SK-N-SH (cell line): Measurements from ENCODE around the gene ASGR1. TPM values are rescaled to one million over a fixed set of nuclear protein-coding genes. Genes with fewer than 3 reads are reported as not detected.

Experiments used
- CTCF ChIA-PET: fragments of 300-600, 350-600 bp; formaldehyde crosslinking; extraction: SDS; loops from one replicate; lab custom pipeline; 2021; lab: Yijun Ruan, JAX
- POLR2A ChIA-PET: fragments of 350-600 bp; sonication (Branson Sonifier 250); formaldehyde crosslinking; extraction: SDS; loops from one replicate; lab custom pipeline; 2020; ENCODE audit warnings: antibody characterized with exemption, inconsistent platforms; lab: Yijun Ruan, JAX
- DNase-seq: peaks from one replicate; pipeline ENCODE4 v3.0.0; 2012
- H2AFZ ChIP-seq: fragments of 200-600 bp; sonication (generic); 2 replicates; pipeline ENCODE4 v1.8.1; 2016; ENCODE audit warnings: antibody characterized with exemption, mild to moderate bottlenecking, low read depth
- H3F3A ChIP-seq: fragments of 200-600 bp; sonication (generic); replicated peaks from 2 replicates; pipeline ENCODE3; 2016; ENCODE audit warnings: antibody characterized with exemption, mild to moderate bottlenecking; ENCODE audit not compliant: insufficient read depth
- H3K27ac ChIP-seq, 2 experiments: fragments of 200-500 bp in 1 of 2; fragments of 200-600 bp in 1 of 2; sonication (Bioruptor generic) in 1 of 2; sonication (generic), shearing (Covaris generic) in 1 of 2; 2 replicates each; pipeline versions ENCODE4 v1.5.1 to v1.6.1; 2014 to 2016; ENCODE audit warnings: low read depth in 2 of 2, inconsistent platforms in 1 of 2, low read length in 1 of 2, mild to moderate bottlenecking in 1 of 2, mixed read lengths in 1 of 2
- H3K27me3 ChIP-seq: fragments of 200-600 bp; sonication (generic), shearing (Covaris generic); 2 replicates; pipeline ENCODE4 v1.6.1; 2016; ENCODE audit warnings: mixed run types; ENCODE audit not compliant: insufficient read depth
- H3K36me3 ChIP-seq, 2 experiments: fragments of 200-500 bp in 1 of 2; fragments of 200-600 bp in 1 of 2; sonication (Bioruptor generic) in 1 of 2; sonication (generic) in 1 of 2; replicated peaks in 1 of 2; 2 replicates each; pipeline versions ENCODE3 to v1.5.1; 2014 to 2016; ENCODE audit warnings: low read length in 1 of 2, mild to moderate bottlenecking in 1 of 2; ENCODE audit not compliant: insufficient read depth in 2 of 2, control insufficient read depth in 1 of 2
- H3K4me1 ChIP-seq, 2 experiments: fragments of 200-500 bp in 1 of 2; fragments of 200-600 bp in 1 of 2; sonication (Bioruptor generic) in 1 of 2; sonication (generic), shearing (Covaris generic) in 1 of 2; 2 replicates each; pipeline versions ENCODE4 v1.5.1 to v1.6.1; 2014 to 2016; ENCODE audit warnings: low read depth in 1 of 2, low read length in 1 of 2, mixed run types in 1 of 2; ENCODE audit not compliant: insufficient read depth in 2 of 2, control insufficient read depth in 1 of 2
- H3K4me2 ChIP-seq: fragments of 200-600 bp; sonication (generic), shearing (Covaris generic); 2 replicates; pipeline ENCODE4 v1.6.1; 2017; ENCODE audit warnings: mixed run types
- H3K4me3 ChIP-seq, 2 experiments: fragments of 200-500 bp in 1 of 2; fragments of 200-600 bp in 1 of 2; sonication (Bioruptor generic) in 1 of 2; sonication (generic), shearing (Covaris generic) in 1 of 2; 2 replicates each; pipeline versions ENCODE4 v1.5.1 to v1.8.1; 2014 to 2016; ENCODE audit warnings: low read depth in 2 of 2, inconsistent platforms in 1 of 2, low read length in 1 of 2, mild to moderate bottlenecking in 1 of 2, mixed read lengths in 1 of 2, moderate library complexity in 1 of 2
- H3K79me2 ChIP-seq: fragments of 200-600 bp; sonication (generic); 2 replicates; pipeline ENCODE4 v1.8.1; 2017; ENCODE audit warnings: mild to moderate bottlenecking; ENCODE audit not compliant: insufficient read depth
- H3K9ac ChIP-seq: fragments of 200-600 bp; sonication (generic); 2 replicates; pipeline ENCODE4 v1.6.1; 2017; ENCODE audit warnings: mixed run types
- H3K9me2 ChIP-seq: fragments of 200-600 bp; sonication (generic); 2 replicates; pipeline ENCODE4 v1.6.1; 2017; ENCODE audit warnings: mixed run types
- H3K9me3 ChIP-seq: fragments of 200-600 bp; sonication (generic); 2 replicates; pipeline ENCODE4 v1.6.1; 2017; ENCODE audit warnings: mixed run types, mild to moderate bottlenecking, moderate library complexity
- H4K20me1 ChIP-seq: fragments of 200-600 bp; sonication (generic); 2 replicates; pipeline ENCODE4 v1.6.1; 2017; ENCODE audit warnings: mild to moderate bottlenecking, mixed run types; ENCODE audit not compliant: insufficient read depth
- ELF1 ChIP-seq: IDR thresholded peaks from 2 replicates; pipeline ENCODE4 v1.4.0; 2012
- EZH2phosphoT487 ChIP-seq: fragments of 200-600 bp; sonication (generic); IDR thresholded peaks from 2 replicates; pipeline ENCODE4 v1.6.1; 2017; ENCODE audit warnings: low read depth, mixed run types, mild to moderate bottlenecking, antibody characterized with exemption, moderate library complexity, borderline replicate concordance
- FOXJ3 ChIP-seq: sonication (generic); formaldehyde crosslinking; IDR thresholded peaks from 2 replicates; pipeline ENCODE4 v1.5.1; 2020; ENCODE audit warnings: mild to moderate bottlenecking, missing genetic modification reagents
- GABPA ChIP-seq: IDR thresholded peaks from 2 replicates; pipeline ENCODE4 v1.4.0; 2012; ENCODE audit warnings: low read depth, mild to moderate bottlenecking
- GATA2 ChIP-seq: sonication (generic); formaldehyde crosslinking; IDR thresholded peaks from 2 replicates; pipeline ENCODE4 v1.5.0; 2020; ENCODE audit warnings: mild to moderate bottlenecking, missing genetic modification reagents
- JUND ChIP-seq: IDR thresholded peaks from 2 replicates; pipeline ENCODE4 v1.4.0; 2012
- RCOR1 ChIP-seq: fragments of 150-350 bp; IDR thresholded peaks from 2 replicates; pipeline ENCODE4 v1.6.1; 2017; ENCODE audit warnings: antibody characterized with exemption, low read length
- SIN3A ChIP-seq: IDR thresholded peaks from 2 replicates; pipeline ENCODE4 v1.6.1; 2012; ENCODE audit warnings: low read depth, mild to moderate bottlenecking, low read length, moderate library complexity, borderline replicate concordance
- TAF1 ChIP-seq: IDR thresholded peaks from 2 replicates; pipeline ENCODE4 v1.6.1; 2012; ENCODE audit warnings: low read depth, mild to moderate bottlenecking, low read length, moderate library complexity, borderline replicate concordance
- TEAD4 ChIP-seq: IDR thresholded peaks from 2 replicates; pipeline ENCODE4 v1.4.0; 2012; ENCODE audit warnings: mild to moderate bottlenecking, borderline replicate concordance; ENCODE audit not compliant: insufficient read depth
- YY1 ChIP-seq: IDR thresholded peaks from 2 replicates; pipeline ENCODE4 v1.4.0; 2012; ENCODE audit warnings: low read depth, mild to moderate bottlenecking
- WGBS: methylation state at CpG from one replicate; pipeline ENCODE4 v1.1.6; 2017; ENCODE audit warnings: low lambda C conversion rate; 5-methylcytosine and 5-hydroxymethylcytosine counted together
- polyA plus RNA-seq, 3 experiments: library from polyadenylated mRNA; depleted of rRNA; stranded (reverse); fragments of >200 nt; gene quantifications; 2 replicates each; pipeline ENCODE4 v1.2.3, GENCODE V29; 2012
- TF ChIP-seq, protein P1 (sequence below): IDR thresholded peaks from 2 replicates; pipeline ENCODE4 v1.4.0; 2012; ENCODE audit warnings: low read depth, borderline replicate concordance
- TF ChIP-seq, protein P2 (sequence below): IDR thresholded peaks from 2 replicates; pipeline ENCODE4 v1.6.1; 2012; ENCODE audit warnings: mild to moderate bottlenecking, low read depth, low read length, moderate library complexity
- TF ChIP-seq, protein P3 (sequence below): fragments of 150-350 bp; IDR thresholded peaks from 2 replicates; pipeline ENCODE4 v1.6.1; 2017; ENCODE audit warnings: antibody characterized with exemption, low read length, low read depth, borderline replicate concordance
- TF ChIP-seq, protein P4 (sequence below): fragments of 200-600 bp; sonication (generic); IDR thresholded peaks from 2 replicates; pipeline ENCODE4 v1.6.1; 2017; ENCODE audit warnings: antibody characterized with exemption, mild to moderate bottlenecking, moderate library complexity
- TF ChIP-seq, protein P5 (sequence below): IDR thresholded peaks from 2 replicates; pipeline ENCODE4 v1.4.0; 2012; ENCODE audit warnings: low read depth, borderline replicate concordance

ASGR1 gene
- polyA plus RNA-seq, 1 of the 3 experiments (the other 2 are of a cell fraction) = 2.1 TPM

DNA sequence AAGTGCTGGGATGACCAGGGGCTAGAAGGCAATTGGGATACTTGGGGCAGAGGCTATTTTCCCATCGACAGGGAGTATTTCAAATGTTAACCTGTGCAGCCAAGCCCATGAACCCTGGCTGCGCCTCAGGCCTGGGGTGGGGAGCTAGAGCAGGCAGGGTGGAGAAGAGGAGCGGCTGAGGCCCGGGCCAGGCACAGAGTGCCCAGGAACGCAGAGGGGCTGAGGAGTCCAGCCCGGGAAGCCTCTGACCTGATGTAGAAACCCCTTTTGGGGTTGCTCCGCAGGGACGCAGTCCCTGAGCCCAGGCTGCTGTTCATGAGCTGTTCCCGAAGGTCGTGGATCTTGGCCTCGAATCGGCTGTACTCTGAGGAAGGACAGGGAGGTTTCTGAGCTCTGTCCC lies 16.8 kb upstream of the ASGR1 start:
- Histone ChIP-seq H2AFZ (no peak overlapping the region), H3F3A (peaks cover 2% of the 10 kb centered on the region), H3K4me3 (no peak overlapping the region), H3K79me2 (no peaks in the 10 kb centered on the region), H4K20me1 (no peaks in the 10 kb centered on the region), H3K4me2 (no peak overlapping the region), H3K9me2 (no peaks in the 10 kb centered on the region), H3K36me3 (peaks cover 27 to 41% of the 10 kb centered on the region in 2 experiments), H3K4me1 (no peaks in the 10 kb centered on the region), H3K9ac (no peak overlapping the region), H3K9me3 (no peaks in the 10 kb centered on the region), H3K27me3 (no peaks in the 10 kb centered on the region), H3K27ac (no peak overlapping the region)
- ChIA-PET CTCF (interaction anchor here (1.3 to 2.4 kb wide), 2 partner anchors 18 to 150 kb away, joined by 3 to 8 read pairs; no protein-coding TSS in a partner anchor), POLR2A (no interaction called here)
- WGBS = 86% methylated on average over 7 of the region's 12 CpGs
- DNase-seq = no peak
- TF ChIP-seq JUND = no peak
- no peak for TF ChIP-seq YY1
- TF ChIP-seq SIN3A = no peak
- TF ChIP-seq, protein P1, sequence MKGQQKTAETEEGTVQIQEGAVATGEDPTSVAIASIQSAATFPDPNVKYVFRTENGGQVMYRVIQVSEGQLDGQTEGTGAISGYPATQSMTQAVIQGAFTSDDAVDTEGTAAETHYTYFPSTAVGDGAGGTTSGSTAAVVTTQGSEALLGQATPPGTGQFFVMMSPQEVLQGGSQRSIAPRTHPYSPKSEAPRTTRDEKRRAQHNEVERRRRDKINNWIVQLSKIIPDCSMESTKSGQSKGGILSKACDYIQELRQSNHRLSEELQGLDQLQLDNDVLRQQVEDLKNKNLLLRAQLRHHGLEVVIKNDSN = no peak
- TF ChIP-seq, protein P2, sequence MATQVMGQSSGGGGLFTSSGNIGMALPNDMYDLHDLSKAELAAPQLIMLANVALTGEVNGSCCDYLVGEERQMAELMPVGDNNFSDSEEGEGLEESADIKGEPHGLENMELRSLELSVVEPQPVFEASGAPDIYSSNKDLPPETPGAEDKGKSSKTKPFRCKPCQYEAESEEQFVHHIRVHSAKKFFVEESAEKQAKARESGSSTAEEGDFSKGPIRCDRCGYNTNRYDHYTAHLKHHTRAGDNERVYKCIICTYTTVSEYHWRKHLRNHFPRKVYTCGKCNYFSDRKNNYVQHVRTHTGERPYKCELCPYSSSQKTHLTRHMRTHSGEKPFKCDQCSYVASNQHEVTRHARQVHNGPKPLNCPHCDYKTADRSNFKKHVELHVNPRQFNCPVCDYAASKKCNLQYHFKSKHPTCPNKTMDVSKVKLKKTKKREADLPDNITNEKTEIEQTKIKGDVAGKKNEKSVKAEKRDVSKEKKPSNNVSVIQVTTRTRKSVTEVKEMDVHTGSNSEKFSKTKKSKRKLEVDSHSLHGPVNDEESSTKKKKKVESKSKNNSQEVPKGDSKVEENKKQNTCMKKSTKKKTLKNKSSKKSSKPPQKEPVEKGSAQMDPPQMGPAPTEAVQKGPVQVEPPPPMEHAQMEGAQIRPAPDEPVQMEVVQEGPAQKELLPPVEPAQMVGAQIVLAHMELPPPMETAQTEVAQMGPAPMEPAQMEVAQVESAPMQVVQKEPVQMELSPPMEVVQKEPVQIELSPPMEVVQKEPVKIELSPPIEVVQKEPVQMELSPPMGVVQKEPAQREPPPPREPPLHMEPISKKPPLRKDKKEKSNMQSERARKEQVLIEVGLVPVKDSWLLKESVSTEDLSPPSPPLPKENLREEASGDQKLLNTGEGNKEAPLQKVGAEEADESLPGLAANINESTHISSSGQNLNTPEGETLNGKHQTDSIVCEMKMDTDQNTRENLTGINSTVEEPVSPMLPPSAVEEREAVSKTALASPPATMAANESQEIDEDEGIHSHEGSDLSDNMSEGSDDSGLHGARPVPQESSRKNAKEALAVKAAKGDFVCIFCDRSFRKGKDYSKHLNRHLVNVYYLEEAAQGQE = no peak
- TF ChIP-seq GATA2 = no peak
- TF ChIP-seq, protein P3, sequence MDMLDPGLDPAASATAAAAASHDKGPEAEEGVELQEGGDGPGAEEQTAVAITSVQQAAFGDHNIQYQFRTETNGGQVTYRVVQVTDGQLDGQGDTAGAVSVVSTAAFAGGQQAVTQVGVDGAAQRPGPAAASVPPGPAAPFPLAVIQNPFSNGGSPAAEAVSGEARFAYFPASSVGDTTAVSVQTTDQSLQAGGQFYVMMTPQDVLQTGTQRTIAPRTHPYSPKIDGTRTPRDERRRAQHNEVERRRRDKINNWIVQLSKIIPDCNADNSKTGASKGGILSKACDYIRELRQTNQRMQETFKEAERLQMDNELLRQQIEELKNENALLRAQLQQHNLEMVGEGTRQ = no peak
- TF ChIP-seq TAF1 = no peak
- TF ChIP-seq, protein P4, sequence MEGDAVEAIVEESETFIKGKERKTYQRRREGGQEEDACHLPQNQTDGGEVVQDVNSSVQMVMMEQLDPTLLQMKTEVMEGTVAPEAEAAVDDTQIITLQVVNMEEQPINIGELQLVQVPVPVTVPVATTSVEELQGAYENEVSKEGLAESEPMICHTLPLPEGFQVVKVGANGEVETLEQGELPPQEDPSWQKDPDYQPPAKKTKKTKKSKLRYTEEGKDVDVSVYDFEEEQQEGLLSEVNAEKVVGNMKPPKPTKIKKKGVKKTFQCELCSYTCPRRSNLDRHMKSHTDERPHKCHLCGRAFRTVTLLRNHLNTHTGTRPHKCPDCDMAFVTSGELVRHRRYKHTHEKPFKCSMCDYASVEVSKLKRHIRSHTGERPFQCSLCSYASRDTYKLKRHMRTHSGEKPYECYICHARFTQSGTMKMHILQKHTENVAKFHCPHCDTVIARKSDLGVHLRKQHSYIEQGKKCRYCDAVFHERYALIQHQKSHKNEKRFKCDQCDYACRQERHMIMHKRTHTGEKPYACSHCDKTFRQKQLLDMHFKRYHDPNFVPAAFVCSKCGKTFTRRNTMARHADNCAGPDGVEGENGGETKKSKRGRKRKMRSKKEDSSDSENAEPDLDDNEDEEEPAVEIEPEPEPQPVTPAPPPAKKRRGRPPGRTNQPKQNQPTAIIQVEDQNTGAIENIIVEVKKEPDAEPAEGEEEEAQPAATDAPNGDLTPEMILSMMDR = no peak
- TF ChIP-seq FOXJ3 (CRISPR knock-in tag) = no peak
- TF ChIP-seq EZH2phosphoT487 = no peak
- TF ChIP-seq ELF1 = no peak
- TF ChIP-seq RCOR1 = no peak
- TF ChIP-seq GABPA = no peak
- TF ChIP-seq, protein P5, sequence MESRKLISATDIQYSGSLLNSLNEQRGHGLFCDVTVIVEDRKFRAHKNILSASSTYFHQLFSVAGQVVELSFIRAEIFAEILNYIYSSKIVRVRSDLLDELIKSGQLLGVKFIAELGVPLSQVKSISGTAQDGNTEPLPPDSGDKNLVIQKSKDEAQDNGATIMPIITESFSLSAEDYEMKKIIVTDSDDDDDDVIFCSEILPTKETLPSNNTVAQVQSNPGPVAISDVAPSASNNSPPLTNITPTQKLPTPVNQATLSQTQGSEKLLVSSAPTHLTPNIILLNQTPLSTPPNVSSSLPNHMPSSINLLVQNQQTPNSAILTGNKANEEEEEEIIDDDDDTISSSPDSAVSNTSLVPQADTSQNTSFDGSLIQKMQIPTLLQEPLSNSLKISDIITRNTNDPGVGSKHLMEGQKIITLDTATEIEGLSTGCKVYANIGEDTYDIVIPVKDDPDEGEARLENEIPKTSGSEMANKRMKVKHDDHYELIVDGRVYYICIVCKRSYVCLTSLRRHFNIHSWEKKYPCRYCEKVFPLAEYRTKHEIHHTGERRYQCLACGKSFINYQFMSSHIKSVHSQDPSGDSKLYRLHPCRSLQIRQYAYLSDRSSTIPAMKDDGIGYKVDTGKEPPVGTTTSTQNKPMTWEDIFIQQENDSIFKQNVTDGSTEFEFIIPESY = no peak
- no peak for TF ChIP-seq TEAD4
